Measurements from ENCODE around the gene ZNF880.

Gene ZNF880

DNA sequence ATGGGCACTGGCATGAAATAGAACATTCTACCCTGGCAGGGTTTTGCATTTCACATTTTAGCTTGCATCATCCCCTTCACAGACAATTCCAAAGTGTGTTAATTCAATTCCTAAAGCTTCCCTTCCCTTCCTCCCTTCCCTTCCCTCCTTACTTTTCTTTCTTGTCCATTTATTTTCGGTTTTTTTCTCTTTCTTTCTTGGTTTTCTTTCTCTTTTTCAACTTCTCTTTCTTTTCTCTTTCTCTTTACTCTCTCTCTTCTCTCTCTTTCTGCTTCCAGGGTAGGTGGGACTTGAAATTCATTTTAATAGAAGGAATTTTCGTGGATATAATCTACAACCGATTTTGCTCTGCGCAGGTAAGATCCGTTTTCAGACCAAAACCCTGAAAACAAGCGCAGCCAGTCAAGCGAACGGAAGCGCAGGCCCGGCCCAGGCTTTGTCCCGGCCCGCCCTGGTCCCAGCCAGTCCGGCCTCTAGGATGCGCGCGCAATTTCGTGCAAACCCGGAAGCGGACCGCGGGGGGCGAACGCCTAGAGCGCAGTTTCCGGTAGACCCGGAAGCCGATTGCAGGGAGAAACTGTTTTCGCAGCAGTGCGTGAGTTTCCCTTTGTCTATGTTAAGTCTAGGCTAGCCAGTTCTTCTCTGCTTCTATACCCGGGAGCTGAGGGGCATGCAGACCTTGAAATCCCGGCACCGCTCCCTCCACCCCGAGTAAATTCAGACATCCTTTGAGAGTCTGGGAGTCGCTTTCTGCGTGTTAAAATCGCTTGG is 27.8 kb downstream of the ZNF880 start, which contains the start of gene ZNF528 (continued):
- TF ChIP-seq PRDM10 (tag by site-specific recombination; IDR thresholded peaks at IDR 0.05) (no peak), ZNF777 (tag by site-specific recombination; IDR thresholded peaks at IDR 0.05; ENCODE audit: borderline replicate concordance) (no peak), ZFP37 (tag by site-specific recombination; IDR thresholded peaks at IDR 0.05) (no peak), ZFP69B (tag by site-specific recombination; IDR thresholded peaks at IDR 0.05) (no peak), ZNF629 (tag by site-specific recombination; IDR thresholded peaks at IDR 0.05) (no peak), KLF10 (tag by site-specific recombination; IDR thresholded peaks at IDR 0.05) (no peak), ZNF677 (tag by site-specific recombination; IDR thresholded peaks at IDR 0.05) (no peak), SP2 (tag by site-specific recombination; IDR thresholded peaks at IDR 0.05) (peak; percentile 73), PATZ1 (tag by site-specific recombination; IDR thresholded peaks at IDR 0.05) (no peak), ZEB2 (tag by site-specific recombination; IDR thresholded peaks at IDR 0.05) (no peak), SCRT1 (tag by site-specific recombination; IDR thresholded peaks at IDR 0.05; ENCODE audit: borderline replicate concordance) (no peak), ZNF843 (tag by site-specific recombination; IDR thresholded peaks at IDR 0.05) (no peak), ZIC2 (tag by site-specific recombination; IDR thresholded peaks at IDR 0.05) (peak; percentile 22; the same call in 1 of the 2 replicates), ZNF555 (tag by site-specific recombination; conservative IDR thresholded peaks at IDR 0.05) (no peak), ZNF501 (tag by site-specific recombination; IDR thresholded peaks at IDR 0.05) (no peak), OSR2 (tag by site-specific recombination; IDR thresholded peaks at IDR 0.05) (no peak), ZNF600 (tag by site-specific recombination; IDR thresholded peaks at IDR 0.05) (no peak), ZNF23 (tag by site-specific recombination; IDR thresholded peaks at IDR 0.05; ENCODE audit: borderline replicate concordance) (no peak), ZNF211 (tag by site-specific recombination; IDR thresholded peaks at IDR 0.05; ENCODE audit: low read depth) (no peak), SCRT2 (tag by site-specific recombination; IDR thresholded peaks at IDR 0.05) (no peak), ZXDB (tag by site-specific recombination; IDR thresholded peaks at IDR 0.05) (no peak), ZNF776 (tag by site-specific recombination; IDR thresholded peaks at IDR 0.05; ENCODE audit: borderline replicate concordance) (no peak), ZNF391 (tag by site-specific recombination; IDR thresholded peaks at IDR 0.05; ENCODE audit: borderline replicate concordance, low read depth) (no peak), GFI1B (tag by site-specific recombination; IDR thresholded peaks at IDR 0.05) (no peak), ZNF768 (tag by site-specific recombination; IDR thresholded peaks at IDR 0.05) (no peak), ZBTB11 (tag by site-specific recombination; conservative IDR thresholded peaks at IDR 0.05; ENCODE audit: low read depth) (peak; percentile 86), ZNF155 (tag by site-specific recombination; IDR thresholded peaks at IDR 0.05) (no peak)
- TF ChIP-seq, protein P1, sequence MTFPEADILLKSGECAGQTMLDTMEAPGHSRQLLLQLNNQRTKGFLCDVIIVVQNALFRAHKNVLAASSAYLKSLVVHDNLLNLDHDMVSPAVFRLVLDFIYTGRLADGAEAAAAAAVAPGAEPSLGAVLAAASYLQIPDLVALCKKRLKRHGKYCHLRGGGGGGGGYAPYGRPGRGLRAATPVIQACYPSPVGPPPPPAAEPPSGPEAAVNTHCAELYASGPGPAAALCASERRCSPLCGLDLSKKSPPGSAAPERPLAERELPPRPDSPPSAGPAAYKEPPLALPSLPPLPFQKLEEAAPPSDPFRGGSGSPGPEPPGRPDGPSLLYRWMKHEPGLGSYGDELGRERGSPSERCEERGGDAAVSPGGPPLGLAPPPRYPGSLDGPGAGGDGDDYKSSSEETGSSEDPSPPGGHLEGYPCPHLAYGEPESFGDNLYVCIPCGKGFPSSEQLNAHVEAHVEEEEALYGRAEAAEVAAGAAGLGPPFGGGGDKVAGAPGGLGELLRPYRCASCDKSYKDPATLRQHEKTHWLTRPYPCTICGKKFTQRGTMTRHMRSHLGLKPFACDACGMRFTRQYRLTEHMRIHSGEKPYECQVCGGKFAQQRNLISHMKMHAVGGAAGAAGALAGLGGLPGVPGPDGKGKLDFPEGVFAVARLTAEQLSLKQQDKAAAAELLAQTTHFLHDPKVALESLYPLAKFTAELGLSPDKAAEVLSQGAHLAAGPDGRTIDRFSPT (tag by site-specific recombination; IDR thresholded peaks at IDR 0.05): no peak

Data from HEK293 (cell line).